PC-9 (cell line): ENCODE results near the gene ANXA10. TPM values are rescaled to one million over a fixed set of nuclear protein-coding genes. Genes with fewer than 3 reads are reported as not detected.
"Not testable (repeated sequence)": the region's sequence is repeated elsewhere in the genome, so short reads cannot be mapped to it uniquely, and the experiment has no call there.

ENCODE experiments used
- BruUV-seq: library from RNA; stranded (reverse); fragments of 400-500 nt; replicated peaks from 2 replicates; lab custom pipeline; 2021; lab: Mats Ljungman, UMichigan
- CTCF ChIA-PET: fragments of 300-600 bp; sonication (Branson Sonifier 250); formaldehyde crosslinking; loops from one replicate; lab custom pipeline; 2022; ENCODE audit warnings: antibody characterized with exemption; lab: Charles Lee
- POLR2A ChIA-PET: fragments of 300-600 bp; sonication (Branson Sonifier 250); formaldehyde crosslinking; loops from one replicate; lab custom pipeline; 2022; ENCODE audit warnings: antibody characterized with exemption; ENCODE audit not compliant: unreplicated experiment; lab: Charles Lee
- DNase-seq, 2 experiments: peaks; one replicate each; pipeline versions ENCODE4 v3.0.0 to v3.0.0-alpha.2; 2015 to 2022; ENCODE audit warnings: mixed read lengths in 1 of 2
- H2AFZ ChIP-seq: fragments of 200-600 bp; sonication (generic); 2 replicates; pipeline ENCODE4 v1.8.1; 2017; ENCODE audit warnings: antibody characterized with exemption
- H3F3A ChIP-seq: fragments of 200-600 bp; sonication (generic); 2 replicates; pipeline ENCODE4 v1.8.1; 2017; ENCODE audit warnings: antibody characterized with exemption, mild to moderate bottlenecking, low read depth; ENCODE audit not compliant: insufficient read depth
- H3K27ac ChIP-seq: fragments of 200-600 bp; sonication (generic); 2 replicates; pipeline ENCODE4 v1.6.1; 2016; ENCODE audit warnings: mixed run types
- H3K27me3 ChIP-seq: fragments of 200-600 bp; sonication (generic); 2 replicates; pipeline ENCODE4 v1.6.1; 2016; ENCODE audit warnings: low read depth, mixed run types; ENCODE audit not compliant: insufficient read depth
- H3K36me3 ChIP-seq: fragments of 200-600 bp; sonication (generic); 2 replicates; pipeline ENCODE4 v1.6.1; 2016; ENCODE audit warnings: low read depth, mixed run types
- H3K4me1 ChIP-seq: fragments of 200-600 bp; sonication (generic); replicated peaks from 2 replicates; pipeline ENCODE4 v1.6.1; 2016; ENCODE audit warnings: mixed run types; ENCODE audit not compliant: insufficient read depth
- H3K4me2 ChIP-seq: fragments of 200-600 bp; sonication (generic); 2 replicates; pipeline ENCODE4 v1.6.1; 2017; ENCODE audit warnings: mixed run types
- H3K4me3 ChIP-seq: fragments of 200-600 bp; sonication (generic); 2 replicates; pipeline ENCODE4 v1.6.1; 2016; ENCODE audit warnings: mixed run types
- H3K79me2 ChIP-seq: fragments of 200-600 bp; sonication (generic); 2 replicates; pipeline ENCODE4 v1.6.1; 2017; ENCODE audit warnings: low read depth, mixed run types
- H3K9me2 ChIP-seq: fragments of 200-600 bp; sonication (generic); 2 replicates; pipeline ENCODE4 v1.8.1; 2017; ENCODE audit warnings: mild to moderate bottlenecking; ENCODE audit not compliant: insufficient read depth
- H3K9me3 ChIP-seq: fragments of 200-600 bp; sonication (generic); 2 replicates; pipeline ENCODE4 v1.8.1; 2016; ENCODE audit warnings: low read depth; ENCODE audit not compliant: insufficient read depth
- H4K20me1 ChIP-seq: fragments of 200-600 bp; sonication (generic); 2 replicates; pipeline ENCODE4 v1.8.1; 2017; ENCODE audit not compliant: insufficient read depth
- CTCF ChIP-seq: fragments of 200-600 bp; sonication (generic); conservative IDR thresholded peaks from 2 replicates; pipeline ENCODE4 v1.6.1; 2017; ENCODE audit warnings: mixed run types, antibody characterized with exemption, mild to moderate bottlenecking, moderate library complexity
- EZH2 ChIP-seq: fragments of 200-600 bp; sonication (generic); IDR thresholded peaks from 2 replicates; pipeline ENCODE4 v1.8.0; 2017; ENCODE audit warnings: antibody characterized with exemption, low read depth
- intact Hi-C: fragments of 100-400 bp; cut with micrococcal nuclease; formaldehyde crosslinking; loops from one replicate; pipeline ENCODE4 v1.10.0; 2022; ENCODE audit not compliant: unreplicated experiment
- total RNA-seq: library from RNA; stranded (reverse); gene quantifications from 2 replicates; pipeline ENCODE4 v1.2.3, GENCODE V29; 2021

Gene ANXA10
- total RNA-seq, 1 experiment from 2014 or later = 3.0 TPM

- Histone ChIP-seq H3K36me3 (no peaks in the 10 kb centered on the region), H3K4me2 (no peak overlapping the region), H3K4me1 (no peaks in the 10 kb centered on the region), H3K27me3 (no peaks in the 10 kb centered on the region), H4K20me1 (no peaks in the 10 kb centered on the region), H3F3A (no peaks in the 10 kb centered on the region), H3K4me3 (no peak overlapping the region), H3K79me2 (no peaks in the 10 kb centered on the region), H3K9me3 (no peaks in the 10 kb centered on the region), H3K9me2 (no peaks in the 10 kb centered on the region), H2AFZ (no peak overlapping the region), H3K27ac (no peak overlapping the region)
- TF ChIP-seq CTCF (no peak), EZH2 (no peak)
- no TSS peak for BruUV-seq
- POLR2A ChIA-PET = no interaction called here
- no peak for DNase-seq
- CTCF ChIA-PET = no interaction called here
- intact Hi-C loops = no loop called here
Observed at GRCh38 chr4:168208957-168209614, 116.7 kb downstream of the ANXA10 start.

GRCh38 chr4:168212656-168213055 lies 120.3 kb downstream of the ANXA10 start:
- CTCF ChIA-PET = no interaction called here
- H4K20me1 ChIP-seq = no peaks in the 10 kb centered on the region
- no peak overlapping the region for H3K4me2 ChIP-seq
- no peaks in the 10 kb centered on the region for H3K36me3 ChIP-seq
- H3K27ac ChIP-seq = no peak overlapping the region
- no peaks in the 10 kb centered on the region for H3K9me2 ChIP-seq
- no peaks in the 10 kb centered on the region for H3K27me3 ChIP-seq
- H3K79me2 ChIP-seq = no peaks in the 10 kb centered on the region
- no TSS peak for BruUV-seq
- H3K4me1 ChIP-seq = no peaks in the 10 kb centered on the region
- H3K9me3 ChIP-seq = no peaks in the 10 kb centered on the region
- H2AFZ ChIP-seq = no peak overlapping the region
- TF ChIP-seq CTCF (no peak), EZH2 (no peak)
- POLR2A ChIA-PET = no interaction called here
- intact Hi-C loops = no loop called here
- H3F3A ChIP-seq = no peaks in the 10 kb centered on the region
- DNase-seq = no peak
- H3K4me3 ChIP-seq = no peak overlapping the region

GRCh38 chr4:168213511-168213910 lies 121.2 kb downstream of the ANXA10 start:
- H3K4me3 ChIP-seq, H3K27me3 ChIP-seq, DNase-seq, H3K79me2 ChIP-seq, H3K27ac ChIP-seq, H4K20me1 ChIP-seq, H3K9me2 ChIP-seq, BruUV-seq, H3K9me3 ChIP-seq, H2AFZ ChIP-seq, CTCF ChIA-PET, H3K36me3 ChIP-seq, H3K4me2 ChIP-seq, POLR2A ChIA-PET, H3K4me1 ChIP-seq, H3F3A ChIP-seq, intact Hi-C loops: not testable (repeated sequence)

GRCh38 chr4:168218645-168219044 lies 126.3 kb downstream of the ANXA10 start:
- peak in 1 of 2 experiments; percentile 84 for DNase-seq
- TF ChIP-seq EZH2 (no peak), CTCF (no peak)
- Histone ChIP-seq H3K27ac (no peak overlapping the region), H3K36me3 (no peaks in the 10 kb centered on the region), H4K20me1 (no peaks in the 10 kb centered on the region), H3K9me2 (no peaks in the 10 kb centered on the region), H3K9me3 (no peaks in the 10 kb centered on the region), H3K79me2 (no peaks in the 10 kb centered on the region), H2AFZ (no peak overlapping the region), H3K4me2 (no peak overlapping the region), H3K27me3 (no peaks in the 10 kb centered on the region), H3F3A (no peaks in the 10 kb centered on the region), H3K4me1 (peaks cover 4% of the 10 kb centered on the region), H3K4me3 (no peak overlapping the region)
- POLR2A ChIA-PET = no interaction called here
- BruUV-seq = no TSS peak
- CTCF ChIA-PET = no interaction called here
- intact Hi-C loops = loop anchor here (1.0 kb wide), 1 partner anchor 100 kb away; the partner anchor contains the start of gene DDX60
